Neuronal stem cell (in vitro differentiated cells): ENCODE results near the gene CACNB2.

Experiments used
- DNase-seq: peaks from one replicate; pipeline ENCODE4 v3.0.0-alpha.2; 2013; ENCODE audit warnings: low spot score
- H2AFZ ChIP-seq: one replicate; pipeline ENCODE4 v1.6.1; 2013; ENCODE audit warnings: mild to moderate bottlenecking, low read length, inconsistent platforms
- H2AK5ac ChIP-seq: 2 replicates; pipeline ENCODE4 v1.6.1; 2013; ENCODE audit warnings: low read depth, mild to moderate bottlenecking, inconsistent platforms, low read length, moderate library complexity, mixed read lengths
- H2BK120ac ChIP-seq: 2 replicates; pipeline ENCODE4 v1.6.1; 2013; ENCODE audit warnings: low read depth, mild to moderate bottlenecking, inconsistent platforms, low read length, moderate library complexity, mixed read lengths
- H2BK12ac ChIP-seq: one replicate; pipeline ENCODE4 v1.6.1; 2013; ENCODE audit warnings: low read length, inconsistent platforms
- H2BK15ac ChIP-seq: 2 replicates; pipeline ENCODE4 v1.6.1; 2013; ENCODE audit warnings: mild to moderate bottlenecking, low read length, inconsistent platforms, mixed read lengths
- H2BK5ac ChIP-seq: one replicate; pipeline ENCODE4 v1.6.1; 2013; ENCODE audit warnings: inconsistent platforms, mild to moderate bottlenecking, low read length, moderate library complexity
- H3K14ac ChIP-seq: one replicate; pipeline ENCODE4 v1.6.1; 2013; ENCODE audit warnings: low read length, inconsistent platforms
- H3K18ac ChIP-seq: 2 replicates; pipeline ENCODE4 v1.6.1; 2013; ENCODE audit warnings: low read length, inconsistent platforms
- H3K23ac ChIP-seq: 2 replicates; pipeline ENCODE4 v1.6.1; 2013; ENCODE audit warnings: low read depth, mild to moderate bottlenecking, mixed read lengths, low read length, inconsistent platforms; ENCODE audit not compliant: poor library complexity
- H3K27ac ChIP-seq: replicated peaks from 3 replicates; pipeline ENCODE4 v1.5.1; 2013; ENCODE audit warnings: low read length, inconsistent platforms
- H3K27me3 ChIP-seq, 3 experiments: 2 replicates each; pipeline ENCODE4 v1.6.1; 2013; ENCODE audit warnings: low read length in 3 of 3, mild to moderate bottlenecking in 2 of 3, inconsistent platforms in 1 of 3, low read depth in 1 of 3, mixed read lengths in 1 of 3, moderate library complexity in 1 of 3; ENCODE audit not compliant: control insufficient read depth in 3 of 3, insufficient read depth in 3 of 3
- H3K36me3 ChIP-seq, 2 donors: replicated peaks in 1 of 2; 2 replicates each; pipeline ENCODE4 v1.6.1; 2013; ENCODE audit warnings: low read length in 2 of 2; ENCODE audit not compliant: control insufficient read depth in 2 of 2, insufficient read depth in 2 of 2
- H3K4ac ChIP-seq: 2 replicates; pipeline ENCODE4 v1.6.1; 2013; ENCODE audit warnings: inconsistent platforms, mild to moderate bottlenecking, low read length, moderate library complexity
- H3K4me1 ChIP-seq, 2 donors: 1 replicate in 1 of 2; 2 replicates in 1 of 2; pipeline ENCODE4 v1.6.1; 2013; ENCODE audit warnings: low read length in 2 of 2, low read depth in 1 of 2; ENCODE audit not compliant: control insufficient read depth in 2 of 2, insufficient read depth in 1 of 2
- H3K4me2 ChIP-seq: one replicate; pipeline ENCODE4 v1.6.1; 2013; ENCODE audit warnings: mild to moderate bottlenecking, low read length, inconsistent platforms; ENCODE audit not compliant: insufficient read depth, poor library complexity, severe bottlenecking
- H3K4me3 ChIP-seq, 2 donors: 2 replicates each; pipeline ENCODE4 v1.5.1; 2013; ENCODE audit warnings: low read length in 2 of 2, mild to moderate bottlenecking in 2 of 2, inconsistent platforms in 1 of 2, moderate library complexity in 1 of 2
- H3K79me1 ChIP-seq: one replicate; pipeline ENCODE4 v1.6.1; 2013; ENCODE audit warnings: low read depth, mild to moderate bottlenecking, inconsistent platforms, low read length, moderate library complexity
- H3K9ac ChIP-seq: one replicate; pipeline ENCODE4 v1.6.1; 2013; ENCODE audit warnings: mild to moderate bottlenecking, low read depth, low read length, inconsistent platforms; ENCODE audit not compliant: poor library complexity
- H3K9me3 ChIP-seq, 2 donors: replicated peaks in 1 of 2; 2 replicates each; pipeline versions ENCODE3 to v1.6.1; 2013; ENCODE audit warnings: low read length in 2 of 2, mild to moderate bottlenecking in 2 of 2, inconsistent platforms in 1 of 2, low read depth in 1 of 2, mixed read lengths in 1 of 2, moderate library complexity in 1 of 2; ENCODE audit not compliant: control insufficient read depth in 2 of 2, insufficient read depth in 1 of 2
- H4K8ac ChIP-seq: one replicate; pipeline ENCODE4 v1.6.1; 2013; ENCODE audit warnings: low read depth, mild to moderate bottlenecking, inconsistent platforms, low read length, moderate library complexity
- H4K91ac ChIP-seq: one replicate; pipeline ENCODE4 v1.6.1; 2013; ENCODE audit warnings: low read length, low read depth, mild to moderate bottlenecking, inconsistent platforms; ENCODE audit not compliant: poor library complexity
- WGBS, 2 donors: extraction: QIAGEN DNeasy Blood & Tissue Kit; methylation state at CpG; one replicate each; pipeline ENCODE4 v1.1.7; 2013; ENCODE audit warnings: missing lambda C conversion rate in 2 of 2, mixed read lengths in 1 of 2; ENCODE audit not compliant: insufficient read length in 2 of 2, insufficient replicate concordance in 1 of 2; ENCODE audit errors: extremely low coverage in 2 of 2; 5-methylcytosine and 5-hydroxymethylcytosine counted together

Gene CACNB2

DNA sequence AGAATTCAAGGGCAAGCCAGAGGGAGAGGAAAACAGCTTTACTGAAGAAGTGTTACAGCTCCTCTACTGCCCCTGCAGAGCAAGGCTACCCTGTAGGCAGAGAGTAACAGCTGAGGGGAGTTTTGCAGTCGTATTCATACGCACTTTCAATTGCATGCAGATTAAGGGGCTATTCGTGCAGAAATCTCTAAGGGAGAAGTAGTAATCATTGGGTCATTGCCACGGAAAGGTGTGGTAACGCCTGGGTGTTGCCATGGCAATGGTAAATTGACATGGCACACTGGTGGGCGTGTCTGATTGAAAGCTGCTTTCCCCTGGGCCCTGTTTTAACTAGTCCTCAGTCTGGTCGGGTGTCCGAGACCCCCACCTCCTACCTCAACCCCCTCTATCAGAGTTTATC, 284.0 kb downstream of the CACNB2 start:
- no CpG with 5 or more reads among the region's 8 CpGs for WGBS, 2 donors
- no peak overlapping the region for H2BK15ac ChIP-seq
- H2BK12ac ChIP-seq = no peak overlapping the region
- H3K18ac ChIP-seq = no peak overlapping the region
- no peak overlapping the region for H2BK5ac ChIP-seq
- H3K4me1 ChIP-seq = no peaks in the 10 kb centered on the region
- H3K27ac ChIP-seq = no peak overlapping the region
- DNase-seq = no peak
- H3K27me3 ChIP-seq = no peaks in the 10 kb centered on the region
- no peak overlapping the region for H3K4me2 ChIP-seq
- H3K14ac ChIP-seq = no peak overlapping the region
- no peak overlapping the region for H2AFZ ChIP-seq
- no peak overlapping the region for H3K4me3 ChIP-seq
- H2BK120ac ChIP-seq = no peak overlapping the region
- no peak overlapping the region for H4K91ac ChIP-seq
- H3K9me3 ChIP-seq = no peaks in the 10 kb centered on the region
- H4K8ac ChIP-seq = no peak overlapping the region
- H3K9ac ChIP-seq = no peak overlapping the region
- no peak overlapping the region for H2AK5ac ChIP-seq
- no peaks in the 10 kb centered on the region for H3K79me1 ChIP-seq
- H3K23ac ChIP-seq = no peak overlapping the region
- H3K36me3 ChIP-seq = no peaks in the 10 kb centered on the region
- H3K4ac ChIP-seq = no peak overlapping the region

- H3K27me3 ChIP-seq = no peaks in the 10 kb centered on the region
- H3K36me3 ChIP-seq = no peaks in the 10 kb centered on the region
- H2BK12ac ChIP-seq = no peak overlapping the region
- no peak overlapping the region for H3K9ac ChIP-seq
- H2AFZ ChIP-seq = no peak overlapping the region
- no peak overlapping the region for H2BK15ac ChIP-seq
- H3K4me3 ChIP-seq = no peak overlapping the region
- no peak overlapping the region for H4K8ac ChIP-seq
- no peak overlapping the region for H3K27ac ChIP-seq
- no peak for DNase-seq
- no peak overlapping the region for H2AK5ac ChIP-seq
- no CpG with 5 or more reads among the region's 3 CpGs for WGBS, 2 donors
- H2BK5ac ChIP-seq = no peak overlapping the region
- no peak overlapping the region for H3K4ac ChIP-seq
- no peak overlapping the region for H3K14ac ChIP-seq
- H3K4me2 ChIP-seq = no peak overlapping the region
- no peaks in the 10 kb centered on the region for H3K4me1 ChIP-seq
- no peaks in the 10 kb centered on the region for H3K9me3 ChIP-seq
- H2BK120ac ChIP-seq = no peak overlapping the region
- H3K18ac ChIP-seq = no peak overlapping the region
- H3K23ac ChIP-seq = no peak overlapping the region
- H3K79me1 ChIP-seq = no peaks in the 10 kb centered on the region
- no peak overlapping the region for H4K91ac ChIP-seq
Observed at GRCh38 chr10:18429335-18429734, 289.1 kb downstream of the CACNB2 start.

DNA sequence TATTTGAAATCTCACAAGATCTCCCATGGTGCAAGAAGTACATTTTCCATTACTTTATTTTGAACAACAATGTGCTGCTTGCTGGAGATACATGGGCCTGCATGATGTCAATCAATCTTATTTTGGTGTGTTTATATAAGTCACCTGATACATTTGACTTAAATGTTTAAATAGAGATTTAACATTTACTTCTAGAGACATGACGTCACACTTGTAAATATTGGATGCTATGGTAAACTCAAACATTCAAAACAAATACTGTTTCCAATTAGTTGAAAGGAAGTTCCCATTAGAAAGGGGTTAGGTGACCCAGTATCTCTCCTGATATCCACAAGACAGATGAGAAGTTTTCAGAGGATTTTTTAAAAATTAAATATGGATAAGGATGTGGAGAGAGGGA, 296.7 kb downstream of the CACNB2 start:
- no peaks in the 10 kb centered on the region for H3K79me1 ChIP-seq
- H3K4me1 ChIP-seq = no peaks in the 10 kb centered on the region
- no peak overlapping the region for H3K4ac ChIP-seq
- H4K91ac ChIP-seq = no peak overlapping the region
- H3K9me3 ChIP-seq = no peaks in the 10 kb centered on the region
- H2AK5ac ChIP-seq = no peak overlapping the region
- H3K23ac ChIP-seq = no peak overlapping the region
- no peak overlapping the region for H2AFZ ChIP-seq
- no peak overlapping the region for H3K18ac ChIP-seq
- no CpG with 5 or more reads among the region's 1 CpG for WGBS, 2 donors
- H4K8ac ChIP-seq = no peak overlapping the region
- H2BK15ac ChIP-seq = no peak overlapping the region
- no peak overlapping the region for H2BK12ac ChIP-seq
- no peaks in the 10 kb centered on the region for H3K36me3 ChIP-seq
- no peak overlapping the region for H3K14ac ChIP-seq
- H3K9ac ChIP-seq = no peak overlapping the region
- no peak overlapping the region for H3K27ac ChIP-seq
- no peak overlapping the region for H3K4me2 ChIP-seq
- no peak overlapping the region for H3K4me3 ChIP-seq
- H2BK5ac ChIP-seq = no peak overlapping the region
- no peaks in the 10 kb centered on the region for H3K27me3 ChIP-seq
- no peak overlapping the region for H2BK120ac ChIP-seq
- no peak for DNase-seq

DNA sequence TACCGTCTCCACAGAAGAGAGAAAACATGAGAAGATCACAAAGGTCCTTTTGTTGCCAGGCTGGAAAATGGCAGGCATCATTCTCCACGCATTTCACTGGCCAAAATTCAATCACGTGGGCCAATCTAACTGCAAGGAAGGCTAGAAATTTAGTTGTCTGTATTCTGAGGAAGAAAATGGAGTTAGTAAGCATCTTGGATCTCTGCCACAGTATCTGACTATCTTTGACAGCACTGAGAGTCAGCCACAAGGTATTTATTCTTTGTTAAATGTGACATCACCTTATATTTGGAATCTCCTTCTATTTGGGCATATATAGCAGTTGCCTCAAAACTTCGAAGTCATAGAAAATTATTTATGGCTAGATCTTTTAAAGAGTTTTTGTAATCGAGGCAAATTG, 297.3 kb downstream of the CACNB2 start:
- Histone ChIP-seq H2BK120ac (no peak overlapping the region), H3K4me3 (no peak overlapping the region), H3K4me2 (no peak overlapping the region), H3K4ac (no peak overlapping the region), H3K36me3 (no peaks in the 10 kb centered on the region), H4K8ac (no peak overlapping the region), H2AFZ (no peak overlapping the region), H3K9ac (no peak overlapping the region), H2BK5ac (no peak overlapping the region), H3K79me1 (no peaks in the 10 kb centered on the region), H3K23ac (no peak overlapping the region), H3K18ac (no peak overlapping the region), H3K27me3 (no peaks in the 10 kb centered on the region), H3K4me1 (no peaks in the 10 kb centered on the region), H2BK15ac (no peak overlapping the region), H3K27ac (no peak overlapping the region), H3K9me3 (no peaks in the 10 kb centered on the region), H2BK12ac (no peak overlapping the region), H2AK5ac (no peak overlapping the region), H3K14ac (no peak overlapping the region), H4K91ac (no peak overlapping the region)
- DNase-seq = no peak
- no CpG with 5 or more reads among the region's 5 CpGs for WGBS, 2 donors
